IgD-negative memory B cell (primary cell): Measurements from ENCODE around the gene FAM184B. TPM values are rescaled to one million over a fixed set of nuclear protein-coding genes. Genes with fewer than 3 reads are reported as not detected.

Source experiments
- H3K27ac Mint-ChIP-seq, 3 donors: one replicate each; pipeline ENCODE4 v1.8.0; 2020 to 2022; ENCODE audit warnings: mild to moderate bottlenecking in 3 of 3, mixed read lengths in 3 of 3, moderate library complexity in 1 of 3
- H3K27me3 Mint-ChIP-seq: one replicate; pipeline ENCODE4 v1.8.0; 2021; ENCODE audit warnings: mixed read lengths
- H3K36me3 Mint-ChIP-seq: one replicate; pipeline ENCODE4 v1.8.0; 2020; ENCODE audit warnings: mild to moderate bottlenecking, mixed read lengths
- H3K4me1 Mint-ChIP-seq, 3 donors: one replicate each; pipeline ENCODE4 v1.8.0; 2020 to 2022; ENCODE audit warnings: mixed read lengths in 3 of 3, mild to moderate bottlenecking in 1 of 3
- H3K4me3 Mint-ChIP-seq, 4 donors: one replicate each; pipeline ENCODE4 v1.8.0; 2020 to 2022; ENCODE audit warnings: mild to moderate bottlenecking in 4 of 4, mixed read lengths in 4 of 4, moderate library complexity in 3 of 4
- H3K9me3 Mint-ChIP-seq, 3 donors: one replicate each; pipeline ENCODE4 v1.8.0; 2020 to 2021; ENCODE audit warnings: mixed read lengths in 3 of 3, mild to moderate bottlenecking in 1 of 3
- polyA plus RNA-seq: library from polyadenylated mRNA; unstranded; fragments of 300-500 nt; fragmentation: Illumina TruSeq; gene quantifications from one replicate; pipeline ENCODE4 v1.2.3, GENCODE V29; 2021

FAM184B gene
- polyA plus RNA-seq, 1 donor from 2014 or later = not detected

DNA sequence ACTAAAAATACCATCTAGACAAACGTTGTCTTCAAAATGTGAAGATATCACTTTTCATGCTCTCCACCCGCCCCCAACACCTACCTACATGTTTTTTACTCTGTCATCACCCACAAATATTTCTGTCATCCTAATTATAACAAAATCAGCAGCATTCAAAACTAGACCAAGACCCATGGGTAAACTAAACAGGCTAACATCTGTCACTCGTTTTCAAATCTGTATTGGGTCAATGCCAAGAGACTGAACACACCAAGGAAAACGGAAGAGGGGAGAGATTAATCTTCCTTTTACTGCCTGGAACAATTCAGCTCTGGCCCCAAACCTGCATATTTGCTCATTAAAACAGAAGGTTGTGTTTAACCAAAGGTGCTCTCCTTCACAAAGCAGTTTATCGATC lies 17.5 kb downstream of the FAM184B start:
- no peaks in the 10 kb centered on the region for H3K36me3 Mint-ChIP-seq

DNA sequence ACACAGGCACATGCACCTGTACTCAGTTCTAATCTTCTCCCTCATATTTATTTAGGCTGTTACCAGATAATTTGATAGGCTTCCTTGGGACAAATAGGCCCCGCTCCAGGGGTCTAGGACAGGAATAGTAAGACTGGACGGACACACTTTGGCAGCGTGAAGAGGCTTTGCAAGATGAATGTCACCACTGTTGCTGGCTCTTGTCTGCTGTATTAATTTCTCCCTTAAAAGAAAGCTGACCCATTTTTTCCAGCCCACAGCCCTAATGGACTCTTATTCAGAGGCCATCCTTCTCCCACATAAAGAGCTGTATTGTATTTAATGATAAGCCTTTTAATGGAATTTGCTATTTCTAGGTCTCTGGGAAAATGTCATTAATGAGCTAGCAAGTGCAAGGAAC lies 18.0 kb downstream of the FAM184B start:
- peaks cover 0 to 5% (median 0%) of the 10 kb centered on the region in 3 donors for H3K9me3 Mint-ChIP-seq
- H3K4me3 Mint-ChIP-seq = no peak overlapping the region
- peaks cover 6% of the 10 kb centered on the region for H3K27me3 Mint-ChIP-seq
- H3K4me1 Mint-ChIP-seq = no peaks in the 10 kb centered on the region
- H3K27ac Mint-ChIP-seq = no peak overlapping the region
- H3K36me3 Mint-ChIP-seq = no peaks in the 10 kb centered on the region

More for the DNA sequence above, 17.5 kb downstream of the FAM184B start:
- peaks cover 0 to 5% (median 0%) of the 10 kb centered on the region in 3 donors for H3K9me3 Mint-ChIP-seq
- peaks cover 6% of the 10 kb centered on the region for H3K27me3 Mint-ChIP-seq
- no peaks in the 10 kb centered on the region for H3K4me1 Mint-ChIP-seq
- no peak overlapping the region for H3K27ac Mint-ChIP-seq
- no peak overlapping the region for H3K4me3 Mint-ChIP-seq

DNA sequence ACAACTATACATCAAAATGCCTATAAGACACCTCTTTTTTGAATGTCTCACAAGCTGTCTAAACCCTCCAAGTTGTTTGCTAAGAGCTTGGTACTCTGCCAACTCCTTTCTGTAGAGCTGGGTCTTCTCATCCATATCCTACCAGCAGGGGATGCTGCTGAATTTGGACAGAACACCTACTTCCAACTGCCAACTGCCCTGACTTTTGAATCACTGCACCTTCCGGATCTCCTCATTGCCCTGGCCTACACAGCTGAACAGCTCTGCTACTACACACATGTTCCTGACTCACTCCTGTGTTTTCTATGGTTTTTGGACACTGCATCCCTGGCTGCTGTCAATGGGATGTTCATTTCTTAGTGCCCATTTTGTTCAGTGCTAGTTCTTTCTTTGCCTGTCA lies 18.7 kb downstream of the FAM184B start:
- H3K27me3 Mint-ChIP-seq = peaks cover 6% of the 10 kb centered on the region
- no peak overlapping the region for H3K4me3 Mint-ChIP-seq
- no peak overlapping the region for H3K27ac Mint-ChIP-seq
- no peaks in the 10 kb centered on the region for H3K4me1 Mint-ChIP-seq
- peaks cover 0 to 5% (median 0%) of the 10 kb centered on the region in 3 donors for H3K9me3 Mint-ChIP-seq
- H3K36me3 Mint-ChIP-seq = no peaks in the 10 kb centered on the region

DNA sequence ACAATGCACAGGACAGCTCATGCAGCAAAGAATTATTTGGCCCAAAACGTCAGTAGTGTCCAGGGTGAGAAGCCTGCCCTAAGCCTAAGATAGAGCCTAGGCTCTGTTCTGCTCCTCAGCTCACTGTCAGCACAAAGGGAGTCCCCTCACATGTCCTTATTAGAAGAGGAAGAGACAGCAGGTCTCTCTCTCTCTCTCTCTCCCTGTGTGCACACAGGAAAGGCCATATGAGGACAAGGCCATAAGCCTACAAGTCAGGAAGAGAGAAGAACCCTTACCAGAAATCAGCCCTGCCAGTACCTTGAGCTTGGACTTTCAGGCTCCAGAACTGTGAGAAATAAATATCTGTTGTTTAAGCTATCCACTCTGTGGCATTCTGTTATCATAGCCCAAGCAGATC lies 20.4 kb downstream of the FAM184B start:
- Mint-ChIP-seq H3K4me3 (no peak overlapping the region), H3K27me3 (peaks cover 5% of the 10 kb centered on the region), H3K36me3 (no peaks in the 10 kb centered on the region), H3K9me3 (peaks cover 0 to 3% (median 0%) of the 10 kb centered on the region in 3 donors), H3K4me1 (no peaks in the 10 kb centered on the region), H3K27ac (no peak overlapping the region)

DNA sequence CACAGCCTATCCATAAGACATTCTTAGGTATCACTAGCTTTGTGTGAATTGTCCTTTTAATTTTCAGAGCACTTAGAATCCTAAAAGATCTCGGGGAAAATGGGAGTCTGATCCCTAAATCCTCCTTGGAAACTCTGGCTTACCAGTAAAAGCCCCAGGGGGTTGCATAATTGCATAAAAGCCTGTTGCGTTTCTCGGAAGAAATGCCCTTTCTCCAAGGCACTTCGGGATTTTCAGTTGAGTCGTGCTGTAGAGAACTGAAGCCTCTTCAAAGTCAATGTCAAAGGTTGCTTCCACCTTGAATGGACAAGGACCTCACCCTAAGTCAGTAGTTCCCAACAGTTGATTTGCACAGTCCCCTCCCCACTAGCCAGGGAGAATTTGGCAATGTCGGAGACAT lies 20.8 kb downstream of the FAM184B start:
- peaks cover 2% of the 10 kb centered on the region for H3K27me3 Mint-ChIP-seq
- peaks cover 0 to 1% (median 0%) of the 10 kb centered on the region in 3 donors for H3K9me3 Mint-ChIP-seq
- no peak overlapping the region for H3K4me3 Mint-ChIP-seq
- no peaks in the 10 kb centered on the region for H3K4me1 Mint-ChIP-seq
- H3K36me3 Mint-ChIP-seq = no peaks in the 10 kb centered on the region
- no peak overlapping the region for H3K27ac Mint-ChIP-seq

DNA sequence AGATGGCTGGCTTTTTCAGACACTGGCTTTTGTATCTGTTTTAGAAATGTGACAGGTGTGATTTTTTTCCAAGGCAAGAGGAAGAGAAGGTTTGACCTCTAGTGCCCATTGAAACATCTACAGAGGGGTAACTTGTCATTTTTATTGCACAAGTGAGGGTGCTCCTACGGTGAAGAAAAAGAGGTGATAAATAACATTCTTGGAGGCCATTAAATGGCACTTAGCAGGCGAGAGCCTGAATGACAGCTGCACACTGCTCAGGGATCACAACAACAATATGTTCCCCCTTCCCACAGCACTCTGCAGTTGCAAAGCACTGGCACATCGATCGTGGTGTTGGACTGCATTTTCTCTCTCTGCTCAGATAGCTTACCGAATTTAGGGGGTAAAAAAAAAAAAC lies 22.9 kb downstream of the FAM184B start:
- no peaks in the 10 kb centered on the region for H3K36me3 Mint-ChIP-seq
- H3K4me1 Mint-ChIP-seq = no peaks in the 10 kb centered on the region
- no peaks in the 10 kb centered on the region for H3K27me3 Mint-ChIP-seq
- no peaks in the 10 kb centered on the region for H3K9me3 Mint-ChIP-seq
- no peak overlapping the region for H3K27ac Mint-ChIP-seq
- no peak overlapping the region for H3K4me3 Mint-ChIP-seq

DNA sequence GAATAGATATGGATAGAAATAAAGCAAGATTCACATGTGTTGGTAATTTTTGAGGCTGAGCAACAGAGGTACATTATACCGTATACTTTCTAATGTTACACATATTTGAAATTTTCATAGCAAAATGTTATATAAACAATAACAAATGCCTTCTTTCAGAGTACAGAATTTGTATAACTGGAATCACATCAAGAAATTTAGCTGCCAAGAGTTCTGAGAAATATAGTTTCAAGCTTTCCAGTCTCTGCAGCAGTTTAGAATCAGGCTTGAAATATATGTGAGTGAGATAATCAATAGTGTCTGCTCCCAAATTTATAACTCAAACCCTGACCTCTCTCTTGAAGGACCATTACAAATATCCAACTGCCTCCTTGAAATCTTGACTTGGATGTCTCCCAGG lies 23.8 kb downstream of the FAM184B start:
- Mint-ChIP-seq H3K27ac (no peak overlapping the region), H3K9me3 (no peaks in the 10 kb centered on the region), H3K36me3 (no peaks in the 10 kb centered on the region), H3K27me3 (no peaks in the 10 kb centered on the region), H3K4me1 (no peaks in the 10 kb centered on the region), H3K4me3 (no peak overlapping the region)

DNA sequence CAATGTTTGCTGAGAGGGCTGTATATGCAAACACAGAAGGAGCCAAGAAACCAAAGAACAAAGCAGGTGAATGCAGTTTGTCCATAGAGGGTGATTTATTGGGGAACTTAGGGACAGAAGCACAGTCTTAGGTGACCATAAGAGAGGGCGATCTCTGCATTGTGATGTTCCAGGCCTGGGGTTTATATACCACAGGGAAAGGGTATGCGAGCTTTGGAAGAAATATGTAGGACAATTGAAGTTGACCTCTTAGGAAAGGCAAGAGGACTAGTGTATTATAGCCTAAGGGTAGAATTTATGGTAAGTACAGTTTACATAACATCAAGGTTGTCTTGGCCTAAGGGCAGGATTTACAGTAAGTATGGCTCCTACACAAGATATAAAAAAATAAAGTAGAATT lies 27.8 kb downstream of the FAM184B start:
- H3K4me3 Mint-ChIP-seq = no peak overlapping the region
- H3K36me3 Mint-ChIP-seq = no peaks in the 10 kb centered on the region
- H3K9me3 Mint-ChIP-seq = peaks cover 0 to 2% (median 0%) of the 10 kb centered on the region in 3 donors
- no peak overlapping the region for H3K27ac Mint-ChIP-seq
- H3K4me1 Mint-ChIP-seq = no peaks in the 10 kb centered on the region
- H3K27me3 Mint-ChIP-seq = no peaks in the 10 kb centered on the region

DNA sequence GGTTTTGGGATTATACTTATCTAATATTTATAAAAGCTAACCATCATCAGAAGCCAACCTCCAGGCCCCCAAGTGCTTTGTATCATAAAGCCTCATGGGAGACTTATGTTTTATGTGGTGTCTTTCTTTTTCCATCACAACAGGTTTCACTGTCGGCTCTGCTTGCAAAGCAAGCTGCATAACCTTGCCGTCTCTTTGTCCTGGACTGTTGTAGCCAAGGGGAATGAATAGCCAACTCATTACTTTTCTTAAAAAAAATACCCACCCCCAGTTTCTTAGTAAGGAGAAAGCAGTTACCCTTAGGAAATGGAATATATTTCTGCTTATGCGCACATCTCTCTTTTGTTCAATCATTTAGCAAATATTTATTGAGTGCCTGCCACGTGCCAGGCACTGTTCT lies 40.7 kb downstream of the FAM184B start:
- no peak overlapping the region for H3K4me3 Mint-ChIP-seq
- H3K36me3 Mint-ChIP-seq = no peaks in the 10 kb centered on the region
- no peaks in the 10 kb centered on the region for H3K4me1 Mint-ChIP-seq
- H3K27ac Mint-ChIP-seq = no peak overlapping the region
- H3K9me3 Mint-ChIP-seq = no peaks in the 10 kb centered on the region
- peaks cover 4% of the 10 kb centered on the region for H3K27me3 Mint-ChIP-seq

DNA sequence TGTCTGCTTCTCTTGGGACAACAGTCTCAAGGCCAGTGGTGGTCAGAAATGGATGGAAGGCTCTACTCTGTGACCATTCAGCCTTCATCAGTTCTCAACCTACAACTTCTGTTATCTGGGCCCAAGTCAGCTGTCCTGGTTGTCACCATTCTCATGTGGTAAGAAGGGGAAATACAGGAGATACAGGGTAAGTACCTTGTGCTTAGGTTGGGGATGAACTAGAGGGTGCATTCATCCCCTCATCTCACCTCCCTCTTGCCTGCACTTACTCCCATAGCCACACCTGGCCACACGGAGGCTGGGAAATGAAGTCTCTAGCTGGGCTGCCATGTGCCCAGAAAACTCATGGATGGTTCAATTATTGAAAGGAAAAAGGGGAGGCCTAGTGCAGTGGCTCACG lies 44.9 kb downstream of the FAM184B start:
- H3K4me3 Mint-ChIP-seq = no peak overlapping the region
- peaks cover 0 to 4% (median 2%) of the 10 kb centered on the region in 3 donors for H3K9me3 Mint-ChIP-seq
- no peak overlapping the region for H3K27ac Mint-ChIP-seq
- H3K4me1 Mint-ChIP-seq = peaks cover 0 to 2% (median 0%) of the 10 kb centered on the region in 3 donors
- no peaks in the 10 kb centered on the region for H3K36me3 Mint-ChIP-seq
- peaks cover 4% of the 10 kb centered on the region for H3K27me3 Mint-ChIP-seq

DNA sequence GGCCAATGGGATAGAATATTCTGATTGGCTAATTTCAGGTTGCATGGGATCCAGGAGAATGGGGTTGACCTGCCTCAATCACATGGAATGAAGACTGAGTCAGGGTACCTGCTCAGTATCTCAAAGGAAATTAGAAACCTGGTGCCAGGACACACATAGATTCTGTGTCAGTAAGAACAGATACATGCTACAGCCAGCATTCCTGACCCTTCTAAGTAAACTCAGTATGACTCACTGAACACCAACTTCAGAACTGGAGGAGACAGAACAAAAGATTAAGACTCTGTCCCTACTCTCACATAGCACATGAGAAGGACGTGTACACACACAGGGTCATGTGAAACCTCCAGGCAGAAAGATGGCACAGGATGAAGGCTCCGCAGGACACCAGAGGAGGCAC lies 54.5 kb downstream of the FAM184B start:
- no peak overlapping the region for H3K4me3 Mint-ChIP-seq
- no peaks in the 10 kb centered on the region for H3K4me1 Mint-ChIP-seq
- H3K27me3 Mint-ChIP-seq = no peaks in the 10 kb centered on the region
- H3K36me3 Mint-ChIP-seq = no peaks in the 10 kb centered on the region
- H3K27ac Mint-ChIP-seq = no peak overlapping the region
- peaks cover 0 to 18% (median 9%) of the 10 kb centered on the region in 3 donors for H3K9me3 Mint-ChIP-seq

DNA sequence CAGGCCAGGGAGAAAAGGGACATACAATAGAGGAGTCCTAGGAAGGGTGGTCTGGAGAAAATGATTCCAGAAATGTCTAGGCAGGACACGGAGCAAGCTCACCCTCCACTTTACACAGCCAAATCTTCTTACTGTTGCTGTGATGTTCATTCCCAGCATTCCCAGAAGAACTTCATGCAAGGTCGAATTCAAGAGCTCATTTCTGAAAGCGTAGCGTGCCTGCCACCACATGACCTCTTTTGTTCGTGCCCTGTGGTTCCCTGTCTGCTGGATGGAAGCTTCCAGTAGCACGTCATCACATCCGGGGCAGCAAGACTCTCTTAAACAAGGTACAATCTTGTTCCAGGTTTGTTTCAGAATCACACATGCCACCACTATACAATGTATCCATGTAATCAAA lies 57.8 kb downstream of the FAM184B start:
- Mint-ChIP-seq H3K9me3 (peaks cover 0 to 12% (median 5%) of the 10 kb centered on the region in 3 donors), H3K36me3 (no peaks in the 10 kb centered on the region), H3K27ac (peak overlapping the region in 1 of 3 donors; percentile 13), H3K4me1 (no peaks in the 10 kb centered on the region), H3K4me3 (no peak overlapping the region), H3K27me3 (peaks cover 2% of the 10 kb centered on the region)

DNA sequence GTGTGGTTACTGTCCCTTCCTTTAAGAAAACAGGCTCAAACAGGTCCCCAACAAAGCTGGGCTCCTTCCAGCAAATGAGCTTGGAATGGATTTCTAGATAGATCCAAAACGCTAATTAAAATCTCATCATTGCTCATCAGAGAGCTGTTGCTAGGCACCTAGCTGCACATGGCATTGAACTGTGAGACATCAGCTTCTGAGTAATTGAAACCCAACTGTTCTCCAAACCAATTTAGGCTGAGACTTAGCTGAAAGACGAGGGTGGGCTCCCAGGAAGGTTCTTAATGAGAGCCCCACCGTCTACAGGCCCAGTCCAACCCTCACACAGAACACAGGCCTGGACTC lies 59.1 kb downstream of the FAM184B start:
- Mint-ChIP-seq H3K36me3 (no peaks in the 10 kb centered on the region), H3K9me3 (peaks cover 0 to 6% (median 0%) of the 10 kb centered on the region in 3 donors), H3K27me3 (peaks cover 3% of the 10 kb centered on the region), H3K4me3 (no peak overlapping the region), H3K4me1 (no peaks in the 10 kb centered on the region), H3K27ac (no peak overlapping the region)

DNA sequence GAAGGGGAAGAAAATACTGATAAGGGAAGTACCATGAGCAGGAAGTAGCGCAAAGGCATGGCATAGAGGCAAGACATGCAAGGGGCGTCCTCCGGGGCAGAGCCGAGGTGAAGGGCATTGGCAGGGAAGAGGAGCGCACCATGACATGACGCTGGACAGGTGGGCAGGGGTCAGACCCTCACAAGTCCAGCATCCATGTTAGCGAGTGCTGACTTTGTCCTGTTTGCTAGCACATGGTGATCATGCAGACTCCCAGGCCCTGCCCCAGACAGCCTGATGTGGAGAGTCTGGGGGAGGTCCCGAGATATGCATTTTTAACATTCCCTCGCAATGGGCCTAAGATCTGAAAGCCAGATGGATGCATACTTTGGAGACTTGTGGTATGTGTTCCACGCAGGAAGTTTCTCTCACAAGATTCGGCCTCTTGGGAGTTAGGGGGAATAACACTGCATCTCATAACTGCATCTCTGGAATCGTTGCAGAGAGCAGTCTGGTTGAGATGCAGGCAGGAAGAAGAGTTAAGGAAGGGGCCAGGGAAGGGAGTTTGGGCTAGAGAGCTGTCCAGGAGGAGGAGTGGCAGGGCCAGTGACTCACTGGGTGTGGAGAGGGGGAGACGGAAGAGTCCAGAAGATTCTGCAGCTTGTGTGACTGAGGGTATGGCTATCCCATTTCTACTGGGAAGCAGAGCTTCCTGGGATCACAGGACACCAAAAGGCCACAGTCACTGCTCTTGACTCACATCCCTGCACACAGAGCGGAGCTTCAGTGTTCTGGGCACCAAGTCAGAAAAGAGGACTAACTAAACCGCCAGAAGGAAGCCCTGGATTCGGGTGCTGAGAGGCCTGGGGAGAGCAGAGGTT lies 59.7 kb downstream of the FAM184B start:
- H3K27ac Mint-ChIP-seq = no peak overlapping the region
- H3K4me3 Mint-ChIP-seq = no peak overlapping the region
- no peaks in the 10 kb centered on the region for H3K36me3 Mint-ChIP-seq
- H3K27me3 Mint-ChIP-seq = peaks cover 3% of the 10 kb centered on the region
- no peaks in the 10 kb centered on the region for H3K4me1 Mint-ChIP-seq
- H3K9me3 Mint-ChIP-seq = peaks cover 0 to 2% (median 0%) of the 10 kb centered on the region in 3 donors

DNA sequence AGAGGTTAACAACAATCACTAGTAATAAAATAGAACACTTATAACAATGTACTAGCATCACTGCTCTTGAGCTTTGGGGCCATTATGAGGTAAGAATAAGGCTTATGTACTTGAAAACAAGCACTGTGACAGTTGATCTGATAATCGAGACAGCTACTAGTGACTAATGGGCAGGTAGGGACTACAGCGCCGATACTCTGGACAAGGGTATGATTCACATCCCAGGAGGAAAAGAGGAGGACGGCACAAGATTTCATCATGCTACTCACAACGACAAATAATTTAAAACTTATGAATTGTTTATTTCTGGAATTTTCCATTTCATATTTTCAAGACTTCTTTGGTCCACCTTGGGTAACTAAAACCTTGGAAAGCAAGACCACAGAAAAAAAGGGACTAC lies 62.3 kb downstream of the FAM184B start:
- Mint-ChIP-seq H3K9me3 (no peaks in the 10 kb centered on the region), H3K27me3 (peaks cover 3% of the 10 kb centered on the region), H3K4me1 (no peaks in the 10 kb centered on the region), H3K36me3 (no peaks in the 10 kb centered on the region), H3K27ac (no peak overlapping the region), H3K4me3 (no peak overlapping the region)

DNA sequence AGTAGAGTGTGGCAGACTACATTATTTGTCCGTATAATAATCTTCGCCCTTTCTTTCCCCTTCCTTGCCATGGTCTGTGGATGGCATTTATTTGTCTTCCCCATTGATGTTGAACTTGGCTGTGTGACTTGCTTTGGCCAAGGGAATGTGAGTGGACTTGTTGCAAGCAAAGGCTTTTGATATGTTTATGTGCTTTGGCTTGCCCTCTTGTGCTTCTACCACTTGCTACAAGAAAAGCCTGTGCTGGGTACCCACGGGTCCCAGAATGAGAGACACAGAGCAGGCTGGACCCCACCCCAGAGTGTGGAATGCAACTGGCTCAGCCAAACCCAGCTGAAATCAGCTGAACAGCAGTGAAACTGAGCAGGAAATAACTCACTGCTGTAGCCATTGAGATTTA lies 63.0 kb downstream of the FAM184B start:
- H3K27ac Mint-ChIP-seq = no peak overlapping the region
- peaks cover 3% of the 10 kb centered on the region for H3K27me3 Mint-ChIP-seq
- H3K4me1 Mint-ChIP-seq = no peaks in the 10 kb centered on the region
- H3K9me3 Mint-ChIP-seq = no peaks in the 10 kb centered on the region
- H3K36me3 Mint-ChIP-seq = no peaks in the 10 kb centered on the region
- no peak overlapping the region for H3K4me3 Mint-ChIP-seq
